ENCODE results near the gene HACD3. TPM values are rescaled to one million over a fixed set of nuclear protein-coding genes. Genes with fewer than 3 reads are reported as not detected.

The HACD3 gene
- total and polyA plus RNA-seq, 2 donors (not counting 1 experiment from before 2014, with no cell fraction given) = 4.5 to 18.8 TPM

GRCh38 chr15:65598468-65598867 lies 68.2 kb downstream of the HACD3 start:
- Histone ChIP-seq H3K27me3 (replicated peaks in 1 of 4; ENCODE audit: control extremely low read depth in 1 of 4, control insufficient read depth in 3 of 4, insufficient read depth in 4 of 4, low read length in 3 of 4) (no peaks in the 10 kb centered on the region), H3K27ac (ENCODE audit: low read length in 2 of 2) (no peak overlapping the region), H3K9ac (ENCODE audit: low read length) (no peak overlapping the region), H2AFZ (ENCODE audit: insufficient read depth, low read depth, low read length, poor library complexity, severe bottlenecking) (no peak overlapping the region), H3K79me2 (ENCODE audit: control insufficient read depth, insufficient read depth, low read length) (no peaks in the 10 kb centered on the region), H3K9me3 (ENCODE audit: control extremely low read depth in 1 of 3, control insufficient read depth in 2 of 3, insufficient read depth in 1 of 3, low read length in 2 of 3) (no peaks in the 10 kb centered on the region), H3K4me1 (ENCODE audit: control insufficient read depth in 2 of 2, insufficient read depth in 2 of 2, low read length in 2 of 2) (no peaks in the 10 kb centered on the region), H3K36me3 (replicated peaks in 1 of 2; ENCODE audit: control extremely low read depth in 1 of 2, control insufficient read depth in 1 of 2, extremely low read depth in 1 of 2, insufficient read depth in 2 of 2, low read length in 1 of 2) (peaks cover 2 to 48% of the 10 kb centered on the region in 2 experiments), H3K4me3 (ENCODE audit: control extremely low read depth in 1 of 5, extremely low read depth in 1 of 5, insufficient read depth in 1 of 5, low read depth in 2 of 5, low read length in 4 of 5) (no peak overlapping the region), H4K20me1 (ENCODE audit: control insufficient read depth, insufficient read depth, low read length, poor library complexity, severe bottlenecking) (no peaks in the 10 kb centered on the region), H3K4me2 (replicated peaks; ENCODE audit: low read depth, low read length, poor library complexity, severe bottlenecking) (no peak overlapping the region)
- TF ChIP-seq CTCF (IDR thresholded peaks at IDR 0.05) (no peak), EZH2 (IDR thresholded peaks at IDR 0.05; ENCODE audit: borderline replicate concordance, insufficient read depth, low read depth, low read length, poor library complexity, severe bottlenecking) (no peak)
- POLR2A ChIA-PET = no interaction called here
- H3K9me3 Mint-ChIP-seq (ENCODE audit: insufficient read depth) = no peaks in the 10 kb centered on the region
- no peak for ATAC-seq (ENCODE audit: low read depth)
- CTCF ChIA-PET = interaction anchor here (1.1 to 1.6 kb wide), 3 partner anchors 8 to 259 kb away, joined by 3 read pairs; partner anchors contain the start of gene INTS14
- H3K27ac Mint-ChIP-seq = no peak overlapping the region
- no peak for DNase-seq
- no peaks in the 10 kb centered on the region for H3K4me1 Mint-ChIP-seq
- intact Hi-C loops (cut with micrococcal nuclease) = loop anchor here (5.0 kb wide), 1 partner anchor 689 kb away; no protein-coding TSS in a partner anchor
- WGBS (ENCODE audit: insufficient coverage) = no CpG with 5 or more reads among the region's 2 CpGs
- H3K27me3 Mint-ChIP-seq = no peaks in the 10 kb centered on the region
- H3K4me3 Mint-ChIP-seq = no peak overlapping the region

- ATAC-seq (ENCODE audit: low read depth) = no peak
- H3K27ac Mint-ChIP-seq = no peak overlapping the region
- H2AFZ ChIP-seq (ENCODE audit: insufficient read depth, low read depth, low read length, poor library complexity, severe bottlenecking) = no peak overlapping the region
- no peaks in the 10 kb centered on the region for H3K4me1 ChIP-seq (ENCODE audit: control insufficient read depth in 2 of 2, insufficient read depth in 2 of 2, low read length in 2 of 2)
- peaks cover 2 to 55% of the 10 kb centered on the region in 2 experiments for H3K36me3 ChIP-seq (replicated peaks in 1 of 2; ENCODE audit: control extremely low read depth in 1 of 2, control insufficient read depth in 1 of 2, extremely low read depth in 1 of 2, insufficient read depth in 2 of 2, low read length in 1 of 2)
- H3K27me3 ChIP-seq (replicated peaks in 1 of 4; ENCODE audit: control extremely low read depth in 1 of 4, control insufficient read depth in 3 of 4, insufficient read depth in 4 of 4, low read length in 3 of 4) = no peaks in the 10 kb centered on the region
- no peak overlapping the region for H3K4me2 ChIP-seq (replicated peaks; ENCODE audit: low read depth, low read length, poor library complexity, severe bottlenecking)
- intact Hi-C loops (cut with micrococcal nuclease) = loop anchor here (5.0 kb wide), 1 partner anchor 688 kb away; no protein-coding TSS in a partner anchor
- no peak overlapping the region for H3K4me3 Mint-ChIP-seq
- no peak overlapping the region for H3K27ac ChIP-seq (ENCODE audit: low read length in 2 of 2)
- no peak for DNase-seq
- 100% methylated on average over 3 of the region's 5 CpGs for WGBS (ENCODE audit: insufficient coverage)
- H3K9me3 Mint-ChIP-seq (ENCODE audit: insufficient read depth) = no peaks in the 10 kb centered on the region
- no peaks in the 10 kb centered on the region for H3K27me3 Mint-ChIP-seq
- H3K79me2 ChIP-seq (ENCODE audit: control insufficient read depth, insufficient read depth, low read length) = no peaks in the 10 kb centered on the region
- no peaks in the 10 kb centered on the region for H3K9me3 ChIP-seq (ENCODE audit: control extremely low read depth in 1 of 3, control insufficient read depth in 2 of 3, insufficient read depth in 1 of 3, low read length in 2 of 3)
- H3K4me3 ChIP-seq (ENCODE audit: control extremely low read depth in 1 of 5, extremely low read depth in 1 of 5, insufficient read depth in 1 of 5, low read depth in 2 of 5, low read length in 4 of 5) = no peak overlapping the region
- H3K9ac ChIP-seq (ENCODE audit: low read length) = no peak overlapping the region
- no peaks in the 10 kb centered on the region for H3K4me1 Mint-ChIP-seq
- no peaks in the 10 kb centered on the region for H4K20me1 ChIP-seq (ENCODE audit: control insufficient read depth, insufficient read depth, low read length, poor library complexity, severe bottlenecking)
- CTCF ChIA-PET = interaction anchor here (1.1 kb wide), 1 partner anchor 9 kb away, joined by 3 read pairs; no protein-coding TSS in a partner anchor
- TF ChIP-seq EZH2 (IDR thresholded peaks at IDR 0.05; ENCODE audit: borderline replicate concordance, insufficient read depth, low read depth, low read length, poor library complexity, severe bottlenecking) (no peak), CTCF (IDR thresholded peaks at IDR 0.05) (no peak)
- POLR2A ChIA-PET = no interaction called here
Measured at GRCh38 chr15:65599677-65600076, 69.4 kb downstream of the HACD3 start.

All from B cell (primary cell).